Measurements from ENCODE around the gene PAN3. TPM values are rescaled to one million over a fixed set of nuclear protein-coding genes. Genes with fewer than 3 reads are reported as not detected.
A peak's percentile ranks its signal among the peaks of the same experiment; 100 is the strongest.

PAN3 gene, protein sequence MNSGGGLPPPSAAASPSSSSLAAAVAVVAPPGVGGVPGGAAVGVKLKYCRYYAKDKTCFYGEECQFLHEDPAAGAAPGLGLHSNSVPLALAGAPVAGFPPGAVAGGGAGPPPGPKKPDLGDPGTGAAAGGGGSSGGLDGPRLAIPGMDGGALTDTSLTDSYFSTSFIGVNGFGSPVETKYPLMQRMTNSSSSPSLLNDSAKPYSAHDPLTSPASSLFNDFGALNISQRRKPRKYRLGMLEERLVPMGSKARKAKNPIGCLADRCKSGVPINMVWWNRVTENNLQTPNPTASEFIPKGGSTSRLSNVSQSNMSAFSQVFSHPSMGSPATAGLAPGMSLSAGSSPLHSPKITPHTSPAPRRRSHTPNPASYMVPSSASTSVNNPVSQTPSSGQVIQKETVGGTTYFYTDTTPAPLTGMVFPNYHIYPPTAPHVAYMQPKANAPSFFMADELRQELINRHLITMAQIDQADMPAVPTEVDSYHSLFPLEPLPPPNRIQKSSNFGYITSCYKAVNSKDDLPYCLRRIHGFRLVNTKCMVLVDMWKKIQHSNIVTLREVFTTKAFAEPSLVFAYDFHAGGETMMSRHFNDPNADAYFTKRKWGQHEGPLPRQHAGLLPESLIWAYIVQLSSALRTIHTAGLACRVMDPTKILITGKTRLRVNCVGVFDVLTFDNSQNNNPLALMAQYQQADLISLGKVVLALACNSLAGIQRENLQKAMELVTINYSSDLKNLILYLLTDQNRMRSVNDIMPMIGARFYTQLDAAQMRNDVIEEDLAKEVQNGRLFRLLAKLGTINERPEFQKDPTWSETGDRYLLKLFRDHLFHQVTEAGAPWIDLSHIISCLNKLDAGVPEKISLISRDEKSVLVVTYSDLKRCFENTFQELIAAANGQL
- polyA plus RNA-seq (2012; ENCODE audit: insufficient read depth, insufficient read length, low read depth) = 11.1 TPM

DNA sequence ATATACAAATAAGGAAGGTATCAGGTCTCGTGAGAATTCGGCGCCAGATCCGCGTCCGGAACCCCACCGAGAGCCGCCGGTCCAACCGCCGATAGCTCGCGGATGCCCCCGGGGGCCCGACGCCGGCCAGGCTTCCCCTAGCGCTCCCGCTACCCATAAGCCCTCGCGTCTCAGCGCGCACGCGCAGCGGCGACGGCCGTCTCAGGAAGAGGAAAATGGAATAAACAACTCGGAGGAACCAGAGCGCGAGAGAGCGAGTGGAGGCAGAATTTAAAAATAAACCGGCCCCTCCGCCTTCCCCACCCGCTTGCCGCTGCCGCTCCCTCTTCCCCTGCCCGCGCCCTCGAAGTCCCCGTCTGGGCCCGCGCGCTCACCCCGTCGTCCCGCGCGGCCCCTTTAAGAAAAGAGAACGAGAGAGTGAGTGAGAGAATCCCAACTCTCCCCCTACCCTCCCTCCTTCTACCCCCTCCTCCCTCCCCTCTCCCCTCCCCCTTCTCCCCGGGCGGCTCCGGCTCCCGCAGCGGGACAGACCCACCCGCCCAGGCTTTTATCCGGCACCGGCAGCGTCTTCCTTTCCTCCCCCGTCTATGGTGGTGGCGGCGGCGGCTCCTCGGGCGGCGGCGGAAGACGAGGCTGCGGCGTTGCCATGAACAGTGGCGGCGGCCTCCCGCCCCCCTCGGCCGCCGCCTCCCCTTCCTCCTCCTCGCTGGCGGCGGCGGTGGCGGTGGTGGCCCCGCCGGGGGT, at the start of gene PAN3:
TSS of gene PAN3 (plus strand) at position 534 of the 744 bp plus-strand sequence. CDS start at position 647, 113 bp downstream.
- H3K27me3 ChIP-seq = no peaks in the 10 kb centered on the region
- no peaks in the 10 kb centered on the region; the same call in 1 of the 2 replicates for H3K4me1 ChIP-seq
- peak within 1 kb of the TSS; percentile 84 for H3K4me3 ChIP-seq (ENCODE audit: low read depth, low read length)
- no peaks in the 10 kb centered on the region for H3K9me3 ChIP-seq
- no peaks in the 10 kb centered on the region for H3K36me3 ChIP-seq
- TF ChIP-seq CTCF (IDR thresholded peaks at IDR 0.05; ENCODE audit: low read depth, low read length) = no peak
- DNase-seq = peak; percentile 94

DNA sequence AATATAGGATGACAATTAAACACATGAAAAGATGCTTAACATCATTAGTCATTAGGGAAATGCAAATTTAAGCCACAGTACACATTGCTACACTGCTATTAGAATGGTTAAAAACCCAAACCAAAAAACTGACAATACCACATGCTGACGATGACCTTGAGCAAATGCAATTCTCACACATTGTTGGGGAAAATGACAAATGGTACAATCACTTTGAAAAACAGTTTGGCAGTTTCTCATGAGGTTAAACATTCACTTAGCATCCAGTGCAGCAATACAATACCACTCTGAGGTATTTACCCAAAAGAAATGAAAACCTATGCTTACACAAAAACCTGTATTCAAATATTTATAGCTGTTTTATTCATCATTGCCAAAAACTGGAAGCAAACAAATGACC, 49.3 kb upstream of the PAN3 start:
- no peak for TF ChIP-seq CTCF (IDR thresholded peaks at IDR 0.05; ENCODE audit: low read depth, low read length)
- H3K9me3 ChIP-seq = no peaks in the 10 kb centered on the region; the same call in 1 of the 2 replicates
- H3K27me3 ChIP-seq = peaks cover 19% of the 10 kb centered on the region
- DNase-seq = no peak
- H3K4me3 ChIP-seq (ENCODE audit: low read depth, low read length) = no peak overlapping the region
- no peaks in the 10 kb centered on the region for H3K4me1 ChIP-seq
- H3K36me3 ChIP-seq = no peaks in the 10 kb centered on the region

DNA sequence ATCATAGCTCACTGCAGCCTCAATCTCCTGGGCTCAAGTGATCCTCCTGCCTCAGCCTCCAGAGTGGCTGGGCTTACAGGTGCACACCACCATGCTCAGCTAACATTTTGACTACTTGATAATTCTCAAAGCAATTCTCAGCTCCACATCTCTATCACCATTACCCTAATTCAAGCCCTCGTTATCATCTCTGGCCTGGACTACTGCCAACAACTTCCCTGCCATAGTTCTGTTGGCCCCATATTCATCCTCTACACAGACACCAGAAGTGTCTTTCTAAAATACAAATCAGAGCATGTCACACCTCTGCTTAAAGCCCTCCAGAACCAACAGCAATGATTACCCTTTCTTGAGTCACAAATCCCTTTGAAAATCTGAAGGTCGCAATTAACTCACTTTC, 45.9 kb upstream of the PAN3 start:
- Histone ChIP-seq H3K27me3 (peaks cover 48% of the 10 kb centered on the region), H3K4me3 (ENCODE audit: low read depth, low read length) (no peak overlapping the region), H3K9me3 (no peaks in the 10 kb centered on the region; the same call in 1 of the 2 replicates), H3K4me1 (no peaks in the 10 kb centered on the region), H3K36me3 (no peaks in the 10 kb centered on the region)
- no peak for DNase-seq
- no peak for TF ChIP-seq CTCF (IDR thresholded peaks at IDR 0.05; ENCODE audit: low read depth, low read length)

DNA sequence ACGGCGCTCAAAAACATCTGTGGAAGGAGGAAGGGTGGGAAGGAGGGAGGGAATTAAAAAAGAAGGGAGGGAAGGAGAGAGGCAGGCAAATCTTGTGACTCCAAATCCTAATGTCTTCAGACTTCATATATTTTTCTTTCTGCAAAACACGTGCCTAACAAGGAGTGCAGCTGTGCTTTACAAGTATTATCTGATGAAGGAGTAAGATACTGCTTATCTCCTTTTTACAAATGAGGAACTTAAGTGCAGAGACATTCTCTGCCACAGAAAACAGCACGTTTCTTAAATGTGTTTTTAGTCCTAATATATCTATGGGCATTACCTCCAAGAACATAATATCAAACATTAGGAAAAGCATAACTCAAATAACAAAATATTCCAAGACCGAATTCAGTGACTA, 44.5 kb upstream of the PAN3 start:
- H3K27me3 ChIP-seq = peaks cover 56% of the 10 kb centered on the region
- TF ChIP-seq CTCF (IDR thresholded peaks at IDR 0.05; ENCODE audit: low read depth, low read length) = no peak
- no peak overlapping the region for H3K4me3 ChIP-seq (ENCODE audit: low read depth, low read length)
- no peaks in the 10 kb centered on the region; the same call in none of the 2 replicates for H3K9me3 ChIP-seq
- no peak for DNase-seq
- no peaks in the 10 kb centered on the region for H3K36me3 ChIP-seq
- H3K4me1 ChIP-seq = no peaks in the 10 kb centered on the region

DNA sequence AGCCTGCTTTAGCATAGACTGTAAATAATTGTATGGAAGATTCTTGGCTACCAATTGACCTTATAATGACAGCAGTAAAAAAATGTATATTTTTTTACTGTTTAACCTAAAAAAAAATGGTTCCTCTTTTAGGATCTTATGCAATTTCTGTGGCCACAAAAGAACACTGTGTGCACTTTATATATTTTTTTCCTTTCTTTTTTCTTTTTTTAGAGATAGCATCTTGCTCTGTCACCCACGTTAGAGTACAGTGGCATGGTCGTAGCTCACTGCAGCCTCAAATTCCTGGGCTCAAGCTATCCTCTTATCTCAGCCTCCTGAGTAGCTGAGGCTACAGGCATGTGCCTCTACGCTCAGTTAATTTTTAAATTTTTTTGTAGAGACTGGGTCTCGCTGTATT, 44.0 kb upstream of the PAN3 start:
- no peak overlapping the region for H3K4me3 ChIP-seq (ENCODE audit: low read depth, low read length)
- H3K4me1 ChIP-seq = no peaks in the 10 kb centered on the region
- no peak for DNase-seq
- TF ChIP-seq CTCF (IDR thresholded peaks at IDR 0.05; ENCODE audit: low read depth, low read length) = no peak
- H3K9me3 ChIP-seq = no peaks in the 10 kb centered on the region; the same call in none of the 2 replicates
- peaks cover 60% of the 10 kb centered on the region for H3K27me3 ChIP-seq
- no peaks in the 10 kb centered on the region for H3K36me3 ChIP-seq

Measured in BE2C (cell line).